SJSA1 (cell line): ENCODE data around the gene LRFN3. TPM values are rescaled to one million over a fixed set of nuclear protein-coding genes. Genes with fewer than 3 reads are reported as not detected.

Experiments used
- DNase-seq, 2 experiments: peaks; one replicate each; pipeline ENCODE4 v3.0.0-alpha.2; 2015 to 2020; ENCODE audit warnings: low spot score in 2 of 2, low read depth in 1 of 2
- H3K27ac ChIP-seq: fragments of 250-450 bp; sonication (Bioruptor Pico); 2 replicates; pipeline ENCODE4 v1.5.1; 2020; ENCODE audit warnings: mild to moderate bottlenecking, moderate library complexity
- H3K27me3 ChIP-seq: fragments of 250-450 bp; sonication (Bioruptor Pico); replicated peaks from 2 replicates; pipeline ENCODE4 v1.5.1; 2020; ENCODE audit warnings: mild to moderate bottlenecking, moderate library complexity
- H3K36me3 ChIP-seq: fragments of 250-450 bp; sonication (Bioruptor Pico); 2 replicates; pipeline ENCODE4 v1.5.1; 2020; ENCODE audit warnings: mild to moderate bottlenecking
- H3K4me1 ChIP-seq: fragments of 250-450 bp; sonication (Bioruptor Pico); replicated peaks from 2 replicates; pipeline ENCODE4 v1.6.1; 2021; ENCODE audit warnings: mild to moderate bottlenecking
- H3K4me3 ChIP-seq: fragments of 250-450 bp; sonication (Bioruptor Pico); 2 replicates; pipeline ENCODE4 v1.5.1; 2020; ENCODE audit warnings: mild to moderate bottlenecking
- H3K9me3 ChIP-seq: fragments of 250-450 bp; sonication (Bioruptor Pico); replicated peaks from 2 replicates; pipeline ENCODE4 v1.5.1; 2020; ENCODE audit warnings: mild to moderate bottlenecking
- total RNA-seq: library from RNA; depleted of rRNA; stranded (reverse); fragments of >200 nt; shearing (Covaris generic); gene quantifications from 2 replicates; pipeline ENCODE4 v1.2.3, GENCODE V29; 2014

LRFN3 gene
- total RNA-seq, 1 experiment from 2014 or later: 3.8 TPM

GRCh38 chr19:35911790-35912189, 24.4 kb upstream of the LRFN3 start:
- H3K4me1 ChIP-seq: no peaks in the 10 kb centered on the region
- no peaks in the 10 kb centered on the region for H3K36me3 ChIP-seq
- no peak for DNase-seq
- H3K27ac ChIP-seq: no peak overlapping the region
- H3K9me3 ChIP-seq: no peaks in the 10 kb centered on the region
- peaks cover 3% of the 10 kb centered on the region; the same call in 1 of the 2 replicates for H3K27me3 ChIP-seq
- H3K4me3 ChIP-seq: no peak overlapping the region

GRCh38 chr19:35913589-35913988, 22.6 kb upstream of the LRFN3 start:
- H3K4me3 ChIP-seq: no peak overlapping the region
- no peak for DNase-seq
- no peaks in the 10 kb centered on the region for H3K9me3 ChIP-seq
- H3K27me3 ChIP-seq: peaks cover 5% of the 10 kb centered on the region
- no peaks in the 10 kb centered on the region for H3K36me3 ChIP-seq
- H3K4me1 ChIP-seq: no peaks in the 10 kb centered on the region
- no peak overlapping the region for H3K27ac ChIP-seq

GRCh38 chr19:35915443-35915842, 20.7 kb upstream of the LRFN3 start:
- no peaks in the 10 kb centered on the region for H3K9me3 ChIP-seq
- no peaks in the 10 kb centered on the region for H3K4me1 ChIP-seq
- H3K27me3 ChIP-seq: peaks cover 7% of the 10 kb centered on the region
- no peak overlapping the region for H3K27ac ChIP-seq
- no peaks in the 10 kb centered on the region for H3K36me3 ChIP-seq
- no peak for DNase-seq
- no peak overlapping the region for H3K4me3 ChIP-seq

DNA sequence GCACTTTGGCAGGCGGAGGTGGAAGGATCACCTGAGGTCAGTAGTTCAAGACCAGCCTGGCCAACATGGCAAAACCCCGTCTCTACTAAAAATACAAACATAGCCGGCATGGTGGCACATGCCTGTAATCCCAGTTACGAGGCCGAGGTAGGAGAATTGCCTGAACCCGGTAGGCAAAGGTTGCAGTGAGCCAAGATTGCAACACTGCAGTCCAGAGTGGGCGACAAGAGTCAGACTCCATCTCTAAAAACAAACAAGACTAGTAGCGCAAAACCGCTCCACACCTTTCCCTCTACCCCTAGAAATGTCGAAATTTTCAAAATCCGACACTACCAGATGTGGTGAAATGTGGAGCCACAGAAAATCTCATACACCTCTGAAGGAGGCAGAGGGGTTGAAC, 16.9 kb upstream of the LRFN3 start:
- H3K27me3 ChIP-seq: peaks cover 14% of the 10 kb centered on the region
- no peaks in the 10 kb centered on the region for H3K9me3 ChIP-seq
- H3K36me3 ChIP-seq: no peaks in the 10 kb centered on the region
- no peaks in the 10 kb centered on the region for H3K4me1 ChIP-seq
- DNase-seq: no peak
- H3K27ac ChIP-seq: no peak overlapping the region
- H3K4me3 ChIP-seq: no peak overlapping the region

DNA sequence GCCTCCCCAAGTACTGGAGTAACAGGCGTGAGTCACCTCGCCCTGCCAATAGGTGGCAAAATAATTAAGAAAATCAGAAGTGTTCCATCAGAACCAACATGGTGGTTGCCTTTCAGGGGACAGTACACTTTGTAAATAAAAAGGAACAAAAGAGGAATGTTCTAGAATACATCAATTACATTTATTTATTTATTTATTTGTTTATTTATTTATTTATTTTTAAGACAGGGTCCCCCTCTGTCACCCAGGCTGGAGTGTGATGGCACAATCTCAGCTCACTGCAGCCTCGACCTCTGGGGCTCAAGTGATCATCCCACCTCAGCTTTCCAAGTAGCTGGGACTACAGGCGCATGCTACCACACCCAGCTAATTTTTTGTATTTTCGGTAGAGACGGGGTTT, 15.2 kb upstream of the LRFN3 start:
- Histone ChIP-seq H3K27ac (no peak overlapping the region), H3K27me3 (peaks cover 14% of the 10 kb centered on the region), H3K36me3 (no peaks in the 10 kb centered on the region), H3K4me1 (no peaks in the 10 kb centered on the region), H3K4me3 (no peak overlapping the region), H3K9me3 (no peaks in the 10 kb centered on the region)
- no peak for DNase-seq

GRCh38 chr19:35925501-35925900, 10.7 kb upstream of the LRFN3 start:
- Histone ChIP-seq H3K27me3 (peaks cover 10% of the 10 kb centered on the region), H3K4me1 (no peaks in the 10 kb centered on the region), H3K4me3 (no peak overlapping the region), H3K9me3 (no peaks in the 10 kb centered on the region), H3K36me3 (no peaks in the 10 kb centered on the region), H3K27ac (no peak overlapping the region)
- DNase-seq: no peak

DNA sequence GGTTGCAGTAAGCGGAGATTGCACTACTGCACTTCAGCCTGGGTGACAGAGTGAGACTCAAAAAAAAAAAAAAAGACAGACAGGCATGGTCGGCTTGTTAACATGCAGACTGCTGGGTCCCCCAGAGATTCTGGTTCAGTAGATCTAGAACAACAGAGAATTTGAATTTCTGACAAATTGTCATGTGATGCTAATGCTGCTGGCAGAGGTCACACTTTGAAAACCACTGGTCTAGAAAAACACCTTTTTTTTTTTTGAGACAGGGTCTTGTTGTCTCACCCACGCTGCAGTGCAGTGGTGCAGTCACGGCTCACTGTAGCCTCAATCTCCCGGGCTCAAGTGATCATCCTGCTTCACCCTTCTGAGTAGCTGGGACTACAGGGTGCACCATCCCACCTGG, 7.7 kb upstream of the LRFN3 start:
- Histone ChIP-seq H3K36me3 (no peaks in the 10 kb centered on the region), H3K4me3 (no peak overlapping the region), H3K27ac (no peak overlapping the region), H3K4me1 (peaks cover 3% of the 10 kb centered on the region; the same call in 1 of the 2 replicates), H3K9me3 (no peaks in the 10 kb centered on the region), H3K27me3 (peaks cover 4% of the 10 kb centered on the region)
- no peak for DNase-seq

DNA sequence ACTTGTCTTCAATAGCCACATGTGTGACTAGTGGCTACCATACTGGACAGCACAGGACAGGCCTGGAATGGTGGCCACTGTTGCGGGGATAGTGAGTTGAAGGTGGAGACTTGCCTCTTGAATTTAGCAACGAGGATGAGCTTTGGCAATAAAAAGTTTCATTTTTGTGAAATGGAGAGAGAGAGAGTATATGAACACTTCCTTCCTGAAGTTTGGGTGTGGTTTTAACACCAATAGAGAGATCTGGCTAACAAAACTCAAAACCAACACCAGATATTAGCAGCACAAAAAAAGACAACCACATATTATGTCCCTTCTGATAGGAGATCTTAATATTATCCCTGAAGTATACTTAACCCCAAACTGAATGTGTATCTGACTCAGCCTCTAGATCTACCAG, 6.3 kb upstream of the LRFN3 start:
- no peak overlapping the region for H3K27ac ChIP-seq
- H3K4me1 ChIP-seq: peaks cover 3% of the 10 kb centered on the region; the same call in 1 of the 2 replicates
- no peaks in the 10 kb centered on the region; the same call in 1 of the 2 replicates for H3K27me3 ChIP-seq
- no peaks in the 10 kb centered on the region for H3K36me3 ChIP-seq
- H3K4me3 ChIP-seq: no peak overlapping the region
- DNase-seq: no peak
- no peaks in the 10 kb centered on the region for H3K9me3 ChIP-seq

DNA sequence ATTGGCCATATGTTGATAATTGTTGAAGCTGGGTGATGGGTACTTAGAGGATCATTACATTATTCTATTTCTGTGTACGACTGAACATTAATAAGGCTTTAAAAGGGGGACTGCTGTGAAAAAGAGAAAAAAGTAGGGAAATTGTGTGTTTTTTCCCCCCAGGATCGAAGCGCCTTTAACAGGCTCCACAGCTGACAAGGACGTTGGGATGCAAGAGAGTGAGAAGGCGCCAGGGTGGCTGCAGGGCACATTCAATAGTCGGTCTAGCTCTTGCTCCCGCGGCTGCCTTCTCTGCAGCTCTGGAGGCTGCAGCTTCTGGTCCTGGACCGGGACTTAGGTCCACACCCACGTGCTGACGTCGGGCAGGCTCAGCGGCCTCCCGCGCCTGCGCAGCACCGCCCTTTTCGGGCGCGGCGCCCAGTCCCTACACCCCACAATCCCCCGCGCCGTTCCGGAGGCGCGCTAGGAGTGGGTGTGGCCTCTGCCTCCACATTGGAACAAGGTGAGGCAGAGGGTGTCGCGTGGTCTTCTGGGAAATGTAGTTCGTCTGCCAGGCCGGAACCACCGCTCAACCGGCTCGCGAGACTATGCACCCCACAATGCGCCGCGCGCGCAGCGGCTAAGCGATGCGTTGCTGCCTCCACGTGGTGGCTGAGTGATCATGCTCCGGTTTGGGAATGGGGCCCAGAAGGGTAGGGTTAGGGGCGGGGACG, 4.9 kb upstream of the LRFN3 start:
- no peak overlapping the region for H3K27ac ChIP-seq

DNA sequence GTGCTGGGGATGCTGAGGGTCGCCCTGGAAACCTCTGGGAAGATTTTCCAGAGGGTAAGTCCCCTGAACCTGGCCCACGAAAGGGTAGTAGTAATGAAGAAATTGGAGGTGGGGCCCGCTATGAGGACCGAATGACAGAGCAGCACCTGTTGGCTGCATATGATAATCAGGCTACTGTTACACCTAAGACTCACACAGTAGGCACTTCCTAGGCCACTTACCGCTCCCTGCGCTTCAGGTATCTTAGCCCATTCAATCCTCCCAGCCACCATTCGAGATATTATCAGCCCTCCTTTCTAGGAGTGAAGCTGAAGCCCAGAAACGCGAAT, 4.3 kb upstream of the LRFN3 start:
- H3K27ac ChIP-seq: no peak overlapping the region
- no peak for DNase-seq

More for the DNA sequence above, 4.9 kb upstream of the LRFN3 start:
- DNase-seq: peak; percentile 98 to 99
- H3K36me3 ChIP-seq: no peaks in the 10 kb centered on the region
- H3K4me3 ChIP-seq: no peak overlapping the region
- H3K27me3 ChIP-seq: no peaks in the 10 kb centered on the region; the same call in 1 of the 2 replicates
- H3K9me3 ChIP-seq: no peaks in the 10 kb centered on the region
- H3K4me1 ChIP-seq: peaks cover 13% of the 10 kb centered on the region

GRCh38 chr19:35932291-35932936, 3.8 kb upstream of the LRFN3 start:
- no peak for DNase-seq
- no peaks in the 10 kb centered on the region for H3K36me3 ChIP-seq
- H3K27me3 ChIP-seq: no peaks in the 10 kb centered on the region; the same call in 1 of the 2 replicates
- H3K27ac ChIP-seq: no peak overlapping the region
- H3K9me3 ChIP-seq: no peaks in the 10 kb centered on the region
- no peak overlapping the region for H3K4me3 ChIP-seq
- H3K4me1 ChIP-seq: peaks cover 22% of the 10 kb centered on the region

More for the DNA sequence above, 4.3 kb upstream of the LRFN3 start:
- Histone ChIP-seq H3K27me3 (no peaks in the 10 kb centered on the region; the same call in 1 of the 2 replicates), H3K4me3 (no peak overlapping the region), H3K36me3 (no peaks in the 10 kb centered on the region), H3K9me3 (no peaks in the 10 kb centered on the region), H3K4me1 (peaks cover 17% of the 10 kb centered on the region)

- H3K27me3 ChIP-seq: no peaks in the 10 kb centered on the region
- H3K27ac ChIP-seq: no peak overlapping the region
- peak overlapping the region; percentile 39 for H3K4me3 ChIP-seq
- no peaks in the 10 kb centered on the region for H3K9me3 ChIP-seq
- H3K36me3 ChIP-seq: no peaks in the 10 kb centered on the region; the same call in none of the 2 replicates
- H3K4me1 ChIP-seq: peaks cover 27% of the 10 kb centered on the region
- no peak for DNase-seq
Observed at GRCh38 chr19:35936738-35937268, 629 bp downstream of the LRFN3 start.

DNA sequence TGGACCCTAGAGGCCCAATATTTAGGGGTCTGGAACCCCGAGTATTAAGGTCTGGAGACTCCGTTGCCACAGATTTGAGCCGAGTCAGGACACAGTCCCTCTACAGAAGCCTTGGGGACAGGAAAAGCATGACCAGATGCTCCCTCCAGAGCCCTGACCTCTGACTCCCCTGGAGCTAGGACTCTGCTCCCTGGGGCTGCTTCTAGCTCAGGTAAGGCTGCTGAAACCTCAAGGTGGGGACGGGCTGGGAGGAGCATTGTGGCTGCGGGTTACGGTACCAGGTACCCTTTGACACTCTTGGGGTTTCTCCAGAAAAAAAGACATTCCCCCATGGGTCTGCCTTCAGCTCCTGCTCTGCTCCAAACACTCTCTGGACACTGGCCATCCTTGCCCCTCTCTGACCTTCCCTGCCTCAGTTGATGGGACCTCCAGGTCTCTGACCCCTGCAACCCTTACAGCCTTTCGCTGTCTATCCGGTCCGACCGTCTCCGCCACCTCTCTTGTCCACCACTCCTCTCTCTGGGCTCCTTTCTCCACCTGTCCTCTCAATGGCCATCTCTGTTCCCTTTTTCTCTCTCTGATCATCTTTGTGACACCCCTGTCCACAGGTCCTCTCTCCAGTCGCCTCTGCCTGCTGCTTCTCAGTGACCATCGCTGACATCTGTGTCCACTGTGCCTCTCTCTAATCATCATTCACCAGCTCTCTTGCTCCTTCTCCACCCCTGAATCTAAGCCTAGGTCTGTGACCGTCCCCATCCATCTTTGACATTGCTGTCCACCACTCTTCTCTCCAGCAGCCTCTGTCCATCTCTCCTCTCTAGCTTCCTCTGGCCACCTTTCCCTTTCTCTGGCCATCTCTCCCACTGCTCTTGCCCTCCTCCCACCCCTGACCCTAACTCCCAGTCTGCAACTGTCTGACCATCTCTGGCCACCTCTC, 1.4 kb downstream of the LRFN3 start:
- H3K27me3 ChIP-seq: no peaks in the 10 kb centered on the region
- no peaks in the 10 kb centered on the region for H3K9me3 ChIP-seq
- no peaks in the 10 kb centered on the region; the same call in none of the 2 replicates for H3K36me3 ChIP-seq
- peaks cover 26% of the 10 kb centered on the region for H3K4me1 ChIP-seq
- no peak overlapping the region for H3K27ac ChIP-seq
- H3K4me3 ChIP-seq: peak overlapping the region; percentile 39; the same call in 1 of the 2 replicates
- DNase-seq: no peak
